HG03342 (cell line): ENCODE measurements around the gene TMEM86B.

Source experiments
- ATAC-seq: cut with Tn5 transposase; IDR thresholded peaks from one replicate; pipeline ENCODE4 v1.9.1; 2021; ENCODE audit warnings: mild to moderate bottlenecking, moderate library complexity; ENCODE audit not compliant: unreplicated experiment

TMEM86B gene, protein sequence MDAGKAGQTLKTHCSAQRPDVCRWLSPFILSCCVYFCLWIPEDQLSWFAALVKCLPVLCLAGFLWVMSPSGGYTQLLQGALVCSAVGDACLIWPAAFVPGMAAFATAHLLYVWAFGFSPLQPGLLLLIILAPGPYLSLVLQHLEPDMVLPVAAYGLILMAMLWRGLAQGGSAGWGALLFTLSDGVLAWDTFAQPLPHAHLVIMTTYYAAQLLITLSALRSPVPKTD

GRCh38 chr19:55228403-55229031 is at the start of gene TMEM86B:
Gene TMEM86B (minus strand): TSS chr19:55228763. CDS start chr19:55228741, 22 bp downstream.
- no peak for ATAC-seq

DNA sequence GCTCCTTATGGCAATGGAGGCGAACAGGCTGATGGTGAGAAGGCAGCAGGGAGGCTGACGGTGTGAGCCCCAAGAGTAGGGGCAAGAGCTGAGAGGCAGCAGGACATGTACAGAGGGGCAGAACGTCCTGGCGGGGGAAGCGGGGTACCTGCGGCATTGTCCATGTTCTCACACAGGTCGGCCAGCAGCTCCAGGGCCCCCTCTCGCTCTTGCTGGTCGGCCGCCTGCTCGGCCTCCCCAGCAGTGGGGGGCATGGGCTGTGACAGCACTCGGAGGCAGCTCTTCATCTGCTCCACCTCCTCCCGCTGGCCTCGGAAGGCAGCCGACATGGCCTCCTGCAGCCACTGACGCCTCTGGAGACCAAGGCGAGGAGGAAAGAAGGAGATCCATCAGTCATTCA is 48.9 kb upstream of the TMEM86B start:
- ATAC-seq: no peak

DNA sequence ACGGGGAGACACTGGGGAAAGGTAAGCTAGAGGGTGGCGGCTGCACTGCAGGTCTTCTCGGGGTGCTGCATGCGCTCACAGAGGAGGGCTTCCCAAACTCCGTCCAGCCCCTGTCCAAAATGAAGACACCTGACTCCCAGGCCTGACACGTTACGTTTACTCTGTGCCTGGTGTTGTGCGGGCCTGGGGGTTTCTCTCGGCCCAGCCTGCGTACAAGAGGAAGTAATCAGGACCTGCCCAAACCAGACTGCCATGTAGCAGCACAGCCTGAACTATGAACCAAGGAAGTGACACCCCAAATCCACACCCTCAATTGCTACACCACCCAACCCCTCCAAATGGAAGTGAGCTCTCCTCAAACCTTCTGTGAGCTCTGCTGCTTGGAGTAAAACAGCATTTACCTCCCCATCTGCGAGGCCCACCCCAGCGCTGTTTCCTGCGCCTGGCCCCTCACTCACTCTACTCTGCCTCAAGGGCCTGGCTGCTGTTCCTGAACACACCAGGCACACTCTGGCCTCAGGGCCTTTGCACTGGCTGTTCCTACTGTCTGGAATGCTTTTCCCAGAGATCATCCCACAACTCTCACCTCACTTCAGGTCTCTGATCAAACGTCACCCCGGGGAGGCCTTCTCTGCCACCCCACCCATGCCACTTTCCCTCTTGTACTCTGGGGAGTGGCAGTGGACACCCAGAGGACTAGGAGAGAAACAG is 48.3 kb upstream of the TMEM86B start:
- no peak for ATAC-seq

DNA sequence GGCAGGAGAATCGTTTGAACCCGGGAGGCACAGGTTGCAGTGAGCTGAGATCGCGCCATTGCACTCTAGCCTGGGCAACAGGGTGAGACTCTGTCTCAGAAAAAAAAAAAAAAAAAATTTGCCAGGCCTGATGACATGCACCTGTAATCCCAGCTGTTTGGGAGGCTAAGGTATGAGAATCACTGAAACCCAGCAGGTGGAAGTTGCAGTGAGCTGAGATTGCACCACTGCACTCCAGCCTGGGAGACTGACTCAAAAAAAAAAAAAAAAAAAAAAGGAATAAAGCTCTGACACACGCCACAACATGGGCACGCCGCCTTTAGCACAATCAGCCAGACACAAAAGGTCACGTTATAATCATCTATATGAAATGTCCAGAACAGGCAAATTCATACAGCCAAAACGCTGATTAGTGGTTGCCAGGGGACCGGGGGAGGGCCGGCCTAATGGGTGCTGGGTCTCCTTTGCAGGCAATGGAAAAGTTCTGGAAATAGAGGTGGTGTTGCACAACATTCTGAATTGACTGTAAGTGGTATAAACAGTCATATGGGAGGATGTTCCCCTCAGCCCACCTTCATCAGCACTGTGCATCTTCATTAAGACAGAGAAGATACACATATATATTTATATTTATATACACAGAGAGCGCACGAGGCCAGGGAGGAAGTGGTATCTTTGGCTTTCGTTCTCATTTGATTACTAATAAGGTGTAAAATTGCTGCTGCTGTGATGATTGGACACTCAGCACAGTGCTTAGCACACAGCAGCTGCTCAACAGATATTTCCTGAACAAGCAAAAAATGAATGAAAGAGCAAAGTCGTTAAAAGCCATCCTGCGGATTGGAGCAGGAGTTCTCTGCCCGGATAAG is 47.5 kb upstream of the TMEM86B start:
- peak; percentile 55 for ATAC-seq

- ATAC-seq: no peak
These were observed 45.6 kb upstream of the TMEM86B start for GRCh38 chr19:55273978-55274707.

DNA sequence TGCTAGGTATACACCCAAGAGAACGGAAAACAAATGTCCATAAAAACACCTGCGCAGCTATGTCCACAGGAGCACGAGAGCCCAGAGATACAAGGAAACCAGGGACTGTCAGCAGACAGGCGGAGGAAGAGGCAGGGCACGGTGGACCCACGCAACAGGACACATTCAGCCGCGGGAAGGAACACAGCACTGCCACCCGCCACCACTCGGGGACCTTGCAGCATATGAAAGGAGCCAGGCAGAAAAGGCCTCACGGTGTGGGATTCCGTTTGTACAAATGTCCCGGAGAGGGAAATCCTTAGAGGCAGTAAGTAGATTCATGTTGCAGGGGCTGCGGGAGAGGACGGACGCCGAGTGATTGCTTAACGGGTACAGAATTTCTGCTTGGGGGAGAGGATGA is 43.6 kb upstream of the TMEM86B start:
- ATAC-seq: no peak

DNA sequence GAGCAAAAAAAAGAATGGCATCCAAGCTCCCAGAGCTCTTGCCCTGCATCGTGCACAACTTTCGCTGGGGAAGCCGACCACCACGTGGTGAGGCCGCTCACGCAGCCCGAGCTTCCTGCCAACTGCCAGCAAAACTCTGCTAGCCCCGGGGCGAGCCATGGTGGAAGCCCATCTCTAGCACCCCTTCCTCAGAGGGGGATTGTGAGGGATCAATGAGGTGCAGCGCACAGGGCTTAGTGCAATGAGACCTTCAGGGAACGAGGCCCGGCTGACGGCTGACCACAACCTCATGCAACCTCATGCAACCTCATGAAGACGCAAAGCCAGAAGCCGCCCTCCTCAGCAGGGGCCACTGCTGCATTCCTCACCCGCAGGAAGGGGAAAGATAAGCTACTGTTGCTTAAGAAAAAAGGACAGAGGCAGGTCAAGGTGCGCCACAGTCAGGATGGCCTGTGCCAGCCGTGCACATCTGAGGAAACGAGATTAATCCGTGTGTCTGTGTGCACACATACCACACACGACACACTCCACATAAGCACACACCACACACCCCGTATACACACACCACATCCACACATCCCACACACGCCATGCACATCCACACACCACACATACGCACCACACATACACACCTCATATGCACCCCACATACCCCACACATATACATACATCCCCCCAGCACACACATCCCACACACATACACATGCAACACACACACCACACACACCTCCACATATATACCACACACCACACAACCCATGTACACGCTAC is 41.8 kb upstream of the TMEM86B start:
- ATAC-seq: no peak

DNA sequence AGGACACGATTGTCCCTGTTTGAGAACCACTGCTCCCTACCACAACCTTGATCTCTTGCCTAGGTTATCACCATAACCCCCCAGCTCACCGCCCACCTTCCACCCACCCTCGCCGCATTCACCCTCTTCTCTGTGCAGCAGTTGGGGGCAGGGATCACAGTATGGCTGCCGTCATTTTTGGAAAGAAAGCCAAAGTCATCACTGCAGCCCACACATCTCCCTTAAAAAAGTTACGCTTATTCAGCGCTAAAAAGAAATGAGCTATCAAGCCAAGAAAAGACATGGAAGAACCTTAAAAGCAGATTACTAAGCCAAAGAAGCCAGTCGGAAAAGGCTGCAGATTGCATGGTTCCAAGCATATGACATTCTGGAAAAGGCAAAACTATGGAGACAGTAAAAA is 40.7 kb upstream of the TMEM86B start:
- ATAC-seq: no peak

- no peak for ATAC-seq
These were observed 38.3 kb upstream of the TMEM86B start for GRCh38 chr19:55266840-55267239.

GRCh38 chr19:55266404-55266803 is 37.8 kb upstream of the TMEM86B start:
- ATAC-seq: no peak

DNA sequence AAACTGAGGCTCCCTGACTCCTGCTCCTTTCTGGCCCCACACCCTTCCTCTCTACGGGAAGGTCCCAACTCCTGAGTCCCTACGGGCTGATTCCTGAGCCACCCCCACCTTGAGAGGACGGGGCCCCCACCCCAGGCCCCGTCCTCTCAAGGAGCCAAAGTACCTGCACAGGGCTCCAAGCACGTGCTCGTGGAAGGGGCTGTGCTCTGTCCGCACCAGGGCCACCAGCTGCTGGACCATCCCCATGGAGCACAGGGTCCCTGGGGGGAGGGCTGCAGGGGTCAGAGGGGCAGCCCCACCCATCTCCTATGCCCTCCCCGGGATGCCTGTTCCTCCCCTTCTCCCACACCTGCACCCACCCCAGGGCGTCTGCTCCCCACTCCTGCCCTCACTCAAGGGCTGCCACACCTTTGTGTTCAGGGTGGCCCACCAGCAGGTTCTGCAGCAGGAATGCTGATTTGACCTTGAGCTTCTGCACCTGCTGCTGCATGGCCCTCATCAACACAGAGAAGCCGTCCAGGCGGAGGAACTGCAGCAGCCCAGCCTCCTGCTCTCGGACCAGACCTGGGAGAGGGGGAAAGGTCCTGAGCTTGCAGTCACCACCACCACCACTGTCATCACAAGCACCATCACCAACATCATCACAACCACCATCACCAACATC is 37.3 kb upstream of the TMEM86B start:
- ATAC-seq: no peak

DNA sequence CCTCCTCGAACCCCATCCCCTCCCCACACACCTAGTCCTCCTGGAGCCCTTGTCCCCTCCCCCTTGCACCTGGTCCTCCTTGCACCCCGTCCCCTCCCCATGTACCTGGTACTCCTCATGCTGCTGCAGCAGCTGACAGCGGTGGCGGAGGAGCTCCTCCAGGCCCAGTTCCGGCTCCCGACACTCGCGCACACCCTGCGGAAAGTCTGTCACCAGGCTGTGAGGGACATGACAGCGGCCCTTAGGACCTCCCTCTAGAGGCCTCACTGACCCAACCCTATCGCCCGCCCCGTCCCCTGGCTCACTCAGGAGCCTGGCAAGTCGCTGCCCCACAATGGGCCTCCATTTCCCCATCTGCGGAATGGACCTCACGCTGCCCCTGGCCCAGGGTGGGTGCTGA is 36.6 kb upstream of the TMEM86B start:
- ATAC-seq: no peak

DNA sequence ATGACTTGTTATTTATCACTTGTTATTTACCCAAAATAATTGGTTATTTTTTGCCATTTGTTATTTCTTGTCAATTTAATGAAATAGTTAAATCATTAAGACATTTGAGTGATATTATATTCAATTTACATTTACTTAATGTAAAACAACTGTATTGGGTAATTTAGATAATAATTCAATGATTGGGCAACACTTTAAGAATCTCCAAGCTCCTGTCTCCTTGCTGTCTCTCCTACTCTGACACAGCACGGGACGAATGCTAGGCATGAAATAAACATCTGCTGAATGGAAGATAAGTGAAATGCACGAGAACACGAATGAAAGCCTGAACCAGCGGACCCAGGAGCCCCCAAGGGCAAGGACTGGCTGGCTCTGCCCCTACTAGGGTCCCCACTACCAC is 36.0 kb upstream of the TMEM86B start:
- ATAC-seq: no peak

DNA sequence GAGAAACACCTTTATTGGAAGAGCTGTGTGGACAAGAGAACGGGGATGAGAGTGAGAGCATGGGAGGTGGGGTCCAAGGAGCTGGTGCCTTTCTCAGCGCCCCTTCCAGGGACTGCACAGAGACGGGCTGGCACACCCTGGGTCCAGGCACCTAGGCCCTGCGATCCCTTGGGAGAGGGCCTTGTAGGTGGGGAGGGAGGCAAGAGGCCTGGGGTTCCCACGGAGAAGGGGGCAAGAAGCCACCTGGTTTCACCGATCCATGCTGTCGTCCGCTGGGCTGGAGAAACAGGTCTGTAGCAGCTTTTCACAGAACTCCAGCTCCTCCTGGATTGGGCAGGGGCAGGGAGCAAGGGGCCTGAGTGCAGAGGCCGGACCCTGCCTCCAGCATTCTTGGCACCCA is 33.8 kb upstream of the TMEM86B start:
- no peak for ATAC-seq

DNA sequence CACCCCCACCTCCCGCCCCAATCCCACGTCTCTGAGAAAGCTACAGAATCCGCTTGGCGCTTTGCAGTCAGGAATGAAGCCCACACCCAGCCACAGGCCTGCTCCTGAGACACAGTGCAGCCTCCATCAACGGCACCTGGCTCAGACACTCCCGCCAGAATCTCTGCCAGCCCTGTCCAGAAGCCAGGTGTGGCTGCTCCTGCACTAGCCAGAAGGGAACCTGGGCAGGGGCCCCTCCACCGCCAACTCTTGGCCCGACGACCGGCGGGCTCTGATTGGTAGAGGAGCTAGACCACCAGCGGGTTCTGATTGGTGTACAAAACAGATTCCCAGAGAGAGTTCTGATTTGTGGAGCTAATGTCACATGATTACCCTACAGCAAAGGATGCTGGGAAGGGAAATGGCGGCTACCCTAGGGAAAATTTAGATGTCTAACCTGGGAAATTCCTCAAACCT is 33.1 kb upstream of the TMEM86B start:
- no peak for ATAC-seq

- no peak for ATAC-seq
These were observed 31.1 kb upstream of the TMEM86B start for GRCh38 chr19:55259540-55260210.

DNA sequence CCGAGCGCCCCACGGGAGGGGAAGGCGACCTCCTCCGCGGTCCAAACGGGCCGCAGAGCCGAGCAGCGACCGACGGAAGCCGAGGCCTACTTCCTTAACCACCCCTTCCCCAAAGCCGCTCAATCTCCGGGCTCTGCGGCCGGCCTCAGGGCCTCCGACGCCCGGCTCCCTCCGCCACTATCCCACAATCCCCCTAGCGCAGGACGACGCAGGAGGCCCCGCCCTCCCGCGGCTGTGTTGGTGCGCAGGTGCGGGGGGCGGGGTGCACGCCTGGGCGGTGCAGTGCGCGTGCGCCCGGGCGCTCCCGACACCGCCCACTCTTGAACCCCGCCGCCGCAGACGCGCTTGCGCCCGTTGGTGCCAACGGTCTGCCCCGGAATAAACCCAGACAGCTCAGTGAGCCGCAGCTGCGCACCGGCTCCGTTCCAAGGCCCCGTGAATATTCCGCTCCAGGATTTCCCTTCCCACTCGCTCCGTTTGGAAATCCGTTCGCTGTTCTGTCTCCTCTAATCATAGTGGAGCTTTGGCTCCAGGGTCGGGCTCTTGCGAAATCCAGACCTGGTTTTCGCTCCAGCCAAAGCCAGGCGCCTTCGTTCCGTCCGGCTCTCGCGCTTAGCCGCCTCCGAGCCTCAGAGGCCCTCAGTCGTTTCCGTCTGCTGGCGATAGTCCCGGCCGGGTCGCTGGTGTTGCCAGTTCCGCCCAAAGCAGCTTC is 30.4 kb upstream of the TMEM86B start, which contains the start of gene PPP6R1:
PPP6R1 (minus strand) TSS at position 190 of the 712 bp plus-strand sequence. CDS start 11,914 bp downstream, outside the sequence.
- ATAC-seq: peak; percentile 70

GRCh38 chr19:55258476-55258827 is 29.9 kb upstream of the TMEM86B start:
- no peak for ATAC-seq
